Kidney tubule cell (primary cell): ENCODE data around the gene CCDC83.
"Not testable (repeated sequence)": the region's sequence is repeated elsewhere in the genome, so short reads cannot be mapped to it uniquely, and the experiment has no call there.

Experiments used
- DNase-seq: peaks from one replicate; pipeline ENCODE4 v3.0.0-alpha.2; 2018; ENCODE audit warnings: low spot score

The CCDC83 gene

DNA sequence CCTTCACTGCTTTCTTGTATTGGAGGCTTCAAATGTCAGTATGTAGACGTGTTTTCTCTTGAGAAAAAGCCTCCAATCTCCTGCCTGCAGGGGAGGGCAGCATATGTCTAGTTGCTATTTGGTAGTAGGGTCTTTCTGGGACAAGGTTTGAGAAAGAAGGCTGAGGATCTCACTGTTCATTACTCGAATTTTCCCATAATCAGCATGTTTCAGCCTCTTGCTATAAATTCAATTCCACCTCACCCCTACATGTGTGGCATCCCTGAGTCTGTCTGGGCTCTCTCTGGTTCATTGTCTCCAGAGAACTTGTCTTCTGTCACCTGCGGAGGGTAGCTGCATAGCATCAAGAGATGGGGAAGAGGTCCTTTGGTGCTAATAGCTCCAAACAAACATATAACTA, 19.5 kb upstream of the CCDC83 start:
- no peak for DNase-seq

DNA sequence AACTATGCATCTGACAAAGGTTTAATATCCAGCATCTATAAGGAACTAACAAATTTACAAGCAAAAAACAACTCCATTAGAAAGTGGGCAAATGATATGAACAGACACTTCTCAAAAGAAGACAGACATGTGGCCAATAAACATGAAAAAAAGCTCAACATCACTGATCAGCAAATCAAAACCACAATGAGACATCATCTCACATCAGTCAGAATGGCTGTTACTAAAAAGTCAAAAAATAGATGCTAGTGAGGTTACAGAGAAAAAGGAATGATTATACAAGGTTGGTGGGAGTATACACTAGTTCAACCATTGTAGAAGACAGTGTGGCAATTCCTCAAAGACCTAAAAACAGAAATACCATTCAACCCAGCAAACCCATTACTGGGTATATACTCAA, 14.3 kb upstream of the CCDC83 start:
- DNase-seq, result not testable (repeated sequence)

DNA sequence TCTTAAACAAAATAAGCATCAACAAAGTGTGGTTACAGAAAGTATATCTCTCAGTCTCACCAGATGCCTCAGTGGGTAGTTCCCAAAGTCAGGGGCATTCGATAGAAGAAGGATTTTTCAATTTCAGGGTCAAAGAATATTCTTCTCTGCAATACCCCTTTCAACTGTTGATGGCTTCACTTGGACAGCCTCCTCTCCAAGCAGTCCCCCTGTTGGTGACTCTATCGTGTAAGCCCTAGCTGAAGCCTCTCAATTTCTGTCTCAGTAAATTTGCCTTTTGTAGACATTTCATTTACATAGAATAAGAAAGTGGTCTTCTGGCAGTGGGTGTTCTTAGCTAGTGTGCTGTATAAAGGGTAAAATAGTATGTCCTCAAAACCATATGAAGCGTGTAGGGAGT, 11.3 kb upstream of the CCDC83 start:
- DNase-seq, result no peak

DNA sequence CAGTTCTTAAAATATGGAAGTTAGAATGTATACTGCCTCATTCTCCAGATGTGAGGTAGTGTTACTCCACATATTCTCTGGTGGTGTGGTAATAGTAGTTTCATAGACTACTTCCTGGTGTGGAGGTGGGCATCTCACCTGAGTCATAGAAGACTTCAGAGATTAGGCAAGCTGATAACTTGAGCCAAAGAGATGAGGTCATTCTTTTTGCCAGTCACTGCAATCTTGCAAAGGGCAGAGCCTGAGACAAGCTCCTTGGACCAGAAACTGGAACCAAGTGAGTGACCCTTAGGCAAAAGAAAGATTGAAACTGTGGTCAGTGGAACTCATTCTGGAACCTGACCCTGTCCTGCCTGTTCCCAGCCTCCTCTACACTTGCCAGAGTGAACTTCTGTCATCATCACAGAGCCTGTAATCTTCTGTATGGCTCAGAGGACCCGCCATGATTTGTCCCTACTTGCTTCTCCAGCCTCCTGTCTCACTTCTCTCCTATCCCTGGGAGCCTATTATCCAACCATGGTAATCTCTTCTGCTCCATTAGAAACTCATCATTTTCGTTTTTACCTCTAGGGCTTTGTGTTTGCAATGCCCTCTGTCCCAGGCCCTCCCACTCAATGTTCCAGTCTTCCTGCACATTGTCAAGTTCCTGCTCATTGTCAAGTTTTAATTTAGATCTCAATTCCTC, 10.6 kb upstream of the CCDC83 start:
- DNase-seq, result peak; percentile 98

DNA sequence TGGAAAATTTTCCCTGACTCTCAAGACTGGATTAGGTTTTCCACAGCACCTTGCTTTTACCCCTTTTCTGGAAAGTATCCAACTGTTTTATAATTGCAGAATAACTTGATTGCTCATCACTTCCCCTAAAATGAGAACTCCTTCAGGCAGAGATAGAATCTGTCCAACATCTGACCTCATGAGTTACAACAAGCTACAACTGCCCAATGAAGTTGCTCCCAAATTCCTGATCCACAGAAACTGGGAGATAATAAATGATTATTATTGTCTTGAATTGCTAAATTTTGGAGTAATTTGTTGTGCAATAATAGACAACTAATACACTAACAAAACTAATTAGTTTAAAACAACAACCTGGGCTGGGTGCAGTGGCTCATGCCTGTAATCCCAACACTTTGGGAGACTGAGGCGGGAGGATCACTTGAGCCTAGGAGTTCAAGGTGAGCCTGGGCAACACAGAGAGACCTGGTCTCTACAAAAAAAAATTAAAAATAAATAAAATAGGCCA, 10.0 kb upstream of the CCDC83 start:
- DNase-seq, result peak; percentile 71

DNA sequence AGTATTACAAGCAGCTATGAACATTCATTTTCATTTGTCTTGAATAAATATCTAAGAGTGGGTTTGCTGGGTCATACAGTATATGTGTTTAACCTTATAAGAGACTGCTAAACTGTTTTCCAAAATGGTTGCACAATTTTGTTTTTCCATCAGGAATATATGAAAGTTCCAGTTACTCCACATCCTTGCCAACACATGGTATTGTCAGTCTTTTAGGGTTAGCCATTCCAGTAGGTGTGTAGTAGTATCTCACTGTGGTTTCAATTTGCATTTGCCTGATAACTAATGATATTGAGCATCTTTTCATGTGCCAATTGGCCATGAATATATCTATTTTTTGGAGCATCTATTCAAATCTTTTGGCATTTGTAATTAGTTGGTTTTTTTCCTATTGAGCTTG, 7.7 kb upstream of the CCDC83 start:
- no peak for DNase-seq

DNA sequence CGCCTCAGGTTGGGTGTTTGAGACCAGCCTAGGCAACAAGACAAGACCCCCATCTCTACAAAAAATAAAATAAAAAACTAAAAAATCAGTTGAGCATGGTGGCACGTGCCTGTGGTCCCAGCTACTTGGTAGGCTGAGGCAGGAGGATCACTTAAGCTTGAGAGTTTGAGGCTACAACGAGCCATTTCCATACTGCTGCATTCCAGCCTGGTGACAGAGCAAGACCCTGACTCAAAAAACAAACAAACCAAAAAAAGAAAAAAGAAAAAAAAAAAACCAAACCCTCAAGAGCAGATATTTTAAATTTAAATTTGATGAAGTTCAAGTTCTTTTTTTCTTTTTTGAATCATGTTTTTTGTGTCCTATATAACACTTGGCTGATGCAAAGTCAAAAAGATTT, 7.2 kb upstream of the CCDC83 start:
- DNase-seq, result no peak

DNA sequence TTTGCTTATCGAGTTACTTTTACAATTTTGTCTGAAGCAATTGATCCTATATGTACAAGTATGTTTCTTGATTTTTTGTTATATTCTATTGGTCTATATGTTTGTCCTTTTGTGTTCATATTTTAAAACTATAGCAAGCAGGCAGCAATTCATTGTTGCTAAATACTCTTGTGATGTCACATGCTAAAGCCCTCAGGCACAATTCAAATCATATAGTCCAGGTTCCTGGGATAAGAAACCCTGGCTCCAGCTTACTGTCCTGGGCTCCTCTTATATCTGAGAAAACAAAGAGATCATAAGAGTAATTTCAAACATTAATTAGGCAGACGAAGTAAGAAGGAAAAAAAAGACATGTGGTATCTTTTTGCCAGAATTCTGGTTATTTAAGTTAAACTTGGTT, 6.6 kb upstream of the CCDC83 start:
- no peak for DNase-seq

DNA sequence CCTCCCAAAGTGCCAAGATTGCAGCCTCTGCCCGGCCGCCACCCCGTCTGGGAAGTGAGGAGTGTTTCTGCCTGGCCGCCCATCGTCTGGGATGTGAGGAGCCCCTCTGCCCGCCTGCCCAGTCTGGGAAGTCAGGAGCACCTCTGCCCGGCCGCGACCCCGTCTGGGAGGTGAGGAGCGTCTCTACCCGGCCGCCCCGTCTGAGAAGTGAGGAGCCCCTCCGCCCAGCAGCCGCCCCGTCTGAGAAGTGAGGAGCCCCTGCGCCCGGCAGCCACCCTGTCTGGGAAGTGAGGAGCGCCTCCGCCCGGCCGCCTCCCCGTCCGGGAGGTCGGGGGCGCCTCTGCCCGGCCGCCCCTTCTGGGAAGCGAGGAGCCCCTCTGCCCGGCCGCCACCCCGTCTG, 2.4 kb upstream of the CCDC83 start:
- not testable (repeated sequence) for DNase-seq

DNA sequence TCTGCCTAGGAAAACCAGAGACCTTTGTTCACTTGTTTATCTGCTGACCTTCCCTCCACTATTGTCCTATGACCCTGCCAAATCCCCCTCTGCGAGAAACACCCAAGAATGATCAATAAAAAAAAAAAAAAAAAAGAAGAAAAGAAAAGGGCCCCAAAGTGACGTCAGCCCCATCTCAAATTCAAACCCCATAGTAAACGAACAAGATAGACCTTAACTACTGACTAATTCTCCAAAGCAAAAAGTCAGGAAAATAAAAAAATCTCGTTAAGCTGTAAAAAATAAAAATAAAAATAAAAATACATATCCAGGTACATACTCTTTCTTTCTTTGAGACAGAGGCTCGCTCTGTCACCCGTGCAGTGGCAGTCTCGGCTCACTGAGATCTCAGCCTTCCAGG, 1.6 kb upstream of the CCDC83 start:
- not testable (repeated sequence) for DNase-seq

DNA sequence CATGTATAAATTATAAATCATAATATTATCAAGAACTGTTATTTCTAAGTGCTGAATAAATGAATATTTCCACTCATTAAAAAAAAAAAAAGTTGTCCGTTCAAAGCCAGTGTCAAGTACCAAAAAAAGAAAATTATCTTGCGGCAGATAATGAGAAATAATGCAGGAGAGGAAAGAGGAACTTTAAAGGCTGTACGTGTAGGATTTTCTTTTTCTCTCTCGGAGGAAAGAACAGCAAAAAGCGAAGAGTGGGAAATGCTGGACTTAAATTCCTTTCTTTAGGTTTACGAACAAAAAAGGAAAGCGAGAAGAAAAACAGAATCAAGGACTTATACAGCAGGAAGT, 999 bp upstream of the CCDC83 start:
- DNase-seq, result no peak

DNA sequence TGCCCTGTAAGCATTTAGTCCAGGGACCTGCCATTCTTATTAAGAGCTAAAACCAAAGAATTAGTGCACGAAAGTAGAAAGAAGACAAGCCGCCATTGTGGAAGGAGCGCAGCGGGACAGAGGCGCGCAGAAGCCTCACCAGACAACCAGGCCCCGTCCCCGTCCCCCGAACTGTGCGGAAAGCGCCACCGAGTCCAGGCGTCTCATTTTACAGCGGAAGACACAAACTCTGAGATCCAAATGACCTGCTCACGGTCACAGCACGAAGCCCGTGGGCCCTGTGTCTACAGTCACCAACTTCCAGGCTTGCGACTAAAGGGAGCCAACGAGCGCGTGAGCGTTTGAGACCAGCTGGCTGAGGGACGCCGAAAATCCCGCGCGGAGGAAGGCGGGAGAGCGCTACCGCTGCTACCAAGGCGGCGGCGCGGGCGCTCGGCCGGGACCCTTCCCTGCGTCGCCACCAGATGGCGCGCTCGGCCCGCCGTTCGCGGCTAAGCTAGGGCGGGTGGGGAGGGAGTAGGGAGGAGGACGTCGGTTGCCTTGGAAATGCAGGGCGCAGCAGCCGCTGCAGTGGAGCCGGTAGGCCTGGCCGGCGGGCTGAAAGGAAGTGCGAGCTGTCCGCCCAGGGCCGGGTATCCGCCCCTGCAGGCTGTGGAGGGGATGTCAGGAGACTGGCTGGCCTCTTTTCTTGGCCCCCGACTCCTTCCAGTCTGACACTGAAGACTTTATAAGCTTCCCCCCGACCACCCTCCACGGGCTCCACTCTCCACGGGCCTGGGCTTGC, 434 bp upstream of the CCDC83 start:
- DNase-seq, result peak; percentile 95

DNA sequence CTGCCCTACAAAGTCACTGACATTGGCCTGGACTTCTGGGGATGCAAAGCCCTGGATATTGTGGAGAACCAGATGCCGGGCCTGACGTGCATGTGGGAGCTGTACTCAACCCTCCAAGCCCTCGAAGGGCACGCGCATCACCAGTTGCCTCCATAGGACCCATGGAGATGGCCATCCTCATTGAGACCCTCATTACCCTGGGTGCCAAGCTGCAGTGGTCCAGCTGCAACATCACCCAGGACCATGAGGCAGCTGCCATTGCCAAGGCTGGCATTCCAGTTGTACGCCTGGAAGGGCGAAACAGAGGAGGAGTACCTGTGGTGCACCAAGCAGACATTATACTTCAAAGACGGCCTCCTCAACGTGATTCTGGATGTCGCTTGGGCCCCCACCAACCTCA, 1.9 kb downstream of the CCDC83 start:
- no peak for DNase-seq

DNA sequence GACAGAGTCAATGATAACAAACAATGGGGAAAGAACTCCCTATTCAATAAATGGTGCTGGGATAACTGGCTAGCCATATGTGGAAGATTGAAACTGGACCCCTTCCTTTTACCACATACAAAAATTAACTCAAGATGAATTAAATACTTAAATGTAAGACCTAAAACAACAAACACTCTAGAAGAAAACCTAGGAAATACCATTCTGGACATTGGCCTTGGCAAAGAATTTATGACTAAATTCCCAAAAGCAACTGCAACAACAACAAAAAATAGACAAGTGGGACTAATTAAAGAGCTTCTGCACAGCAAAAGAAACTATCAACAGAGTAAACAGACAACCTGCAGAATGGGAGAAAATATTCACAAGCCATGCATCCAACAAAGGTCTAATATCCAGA, 4.4 kb downstream of the CCDC83 start:
- DNase-seq, result not testable (repeated sequence)

DNA sequence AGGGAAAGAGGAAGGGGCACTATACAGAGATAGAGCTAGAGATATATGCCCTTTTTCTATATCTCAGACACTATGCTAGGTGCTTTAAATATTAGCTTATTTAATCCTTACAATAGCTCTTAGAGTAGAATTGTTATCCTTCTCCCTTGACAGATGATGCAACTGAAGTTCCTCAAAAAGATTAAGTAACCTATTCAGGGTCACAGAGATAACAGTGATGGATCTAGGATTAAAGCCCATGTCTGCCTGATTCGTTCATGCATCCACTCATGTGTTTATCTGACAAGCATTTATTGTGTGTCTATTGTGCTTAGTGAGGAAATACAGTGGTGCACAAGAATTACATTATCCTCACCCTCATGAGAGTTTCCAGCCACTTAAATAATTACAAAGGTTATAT, 8.7 kb downstream of the CCDC83 start:
- DNase-seq, result no peak

DNA sequence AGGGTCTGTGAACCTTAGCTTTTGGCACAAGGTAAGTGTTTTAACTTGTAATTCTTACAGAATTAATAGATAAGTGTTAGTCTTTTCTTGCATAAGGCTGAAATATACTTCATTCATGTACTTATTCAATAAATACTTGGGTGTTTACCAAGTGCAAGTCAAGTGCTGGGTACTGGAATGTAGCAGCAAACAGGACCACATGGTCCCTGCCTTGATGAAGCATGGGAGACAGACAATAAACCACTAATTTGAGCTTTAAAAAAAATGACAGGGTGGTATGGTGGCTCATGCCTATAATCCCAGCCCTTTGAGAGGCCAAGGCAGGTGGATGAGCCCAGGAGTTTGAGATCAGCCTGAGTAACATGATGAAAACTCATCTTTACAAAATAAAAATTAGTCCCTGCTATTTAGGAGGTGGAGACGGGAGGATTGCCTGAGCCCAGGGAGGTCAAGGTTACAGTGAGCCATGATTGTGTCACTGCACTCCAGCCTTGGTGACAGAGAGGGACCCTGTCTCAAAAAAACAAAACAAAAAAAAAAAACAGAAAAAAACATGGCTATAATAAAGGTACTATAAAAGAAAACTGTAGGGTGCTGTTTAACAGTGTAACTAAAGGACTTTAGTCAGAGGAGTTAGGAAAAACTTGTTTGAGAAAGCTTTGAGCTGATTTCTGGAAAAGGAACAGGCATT, 11.1 kb downstream of the CCDC83 start:
- no peak for DNase-seq

DNA sequence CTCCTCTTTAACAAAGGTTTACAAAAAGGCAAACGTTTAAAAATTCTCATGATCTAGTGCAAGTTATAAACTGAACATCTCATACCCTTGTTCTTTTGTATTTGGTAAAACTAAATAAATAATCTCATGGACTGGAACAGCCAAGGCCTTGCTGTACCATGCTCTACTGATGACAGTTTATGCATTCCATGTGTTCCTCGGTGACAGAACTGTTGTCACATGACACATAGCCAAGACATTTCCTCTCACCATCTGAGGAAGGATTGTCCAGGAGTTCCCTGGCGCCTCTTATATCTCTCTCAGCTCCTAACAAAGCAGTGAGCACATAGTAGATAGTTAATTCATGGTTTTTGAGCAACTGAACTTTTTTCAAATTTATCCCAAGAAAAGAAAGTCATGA, 12.6 kb downstream of the CCDC83 start:
- DNase-seq, result peak; percentile 72

DNA sequence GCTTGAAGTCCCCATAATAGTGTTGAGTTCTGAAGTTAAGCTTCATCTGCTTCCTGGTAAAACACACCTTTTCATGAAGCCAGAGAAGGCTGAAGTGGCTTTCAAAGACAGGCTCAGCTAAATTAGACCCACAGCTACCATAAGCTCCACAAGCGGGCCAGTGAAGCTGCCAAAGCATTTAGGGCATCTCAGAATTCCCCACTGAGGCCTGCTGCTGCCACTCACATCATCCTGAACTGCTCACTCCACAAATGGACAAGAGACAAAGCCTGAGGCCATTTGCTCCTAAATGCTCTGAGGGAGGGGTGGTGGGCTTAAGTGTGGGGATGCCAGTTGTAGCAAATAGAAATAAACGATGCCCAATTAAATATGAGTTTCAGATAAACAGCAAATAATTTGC, 14.6 kb downstream of the CCDC83 start:
- DNase-seq, result no peak

DNA sequence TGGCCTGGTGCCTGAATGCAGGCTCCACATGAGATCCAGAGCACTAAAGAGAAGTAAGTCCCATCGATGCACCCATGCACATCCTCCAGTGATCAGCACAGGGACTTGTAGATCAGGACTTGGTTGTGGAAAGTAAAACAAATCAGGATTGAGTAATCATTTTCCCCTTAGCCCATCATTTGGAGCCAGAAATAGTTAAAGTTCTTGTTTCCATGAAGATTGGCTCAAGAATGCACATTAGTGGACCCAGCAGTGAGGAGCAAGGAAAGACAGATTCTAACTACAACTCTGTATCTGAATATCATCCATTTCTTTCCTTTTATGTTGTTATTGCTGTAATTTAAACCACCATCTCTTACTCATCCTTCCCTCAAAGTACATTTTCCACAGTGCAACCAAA, 19.1 kb downstream of the CCDC83 start:
- no peak for DNase-seq

DNA sequence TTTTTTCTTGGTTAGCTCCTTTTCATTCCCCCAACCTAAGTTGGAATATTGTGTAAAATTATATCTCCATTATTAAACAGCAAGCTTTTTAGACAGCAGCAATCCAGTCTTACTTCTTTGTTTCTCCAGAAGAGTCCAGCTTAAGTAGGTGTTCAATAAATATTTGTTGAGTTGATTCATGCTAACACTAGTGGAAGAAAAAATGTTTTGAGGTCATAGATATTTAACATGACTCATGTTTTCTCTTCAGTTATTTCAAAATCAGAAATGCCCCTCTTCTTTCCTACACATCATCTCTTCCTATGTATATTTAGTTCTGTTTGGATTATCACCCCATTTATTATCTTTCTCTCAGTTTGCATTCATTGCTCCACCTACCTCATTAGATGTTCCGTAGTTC, 20.3 kb downstream of the CCDC83 start:
- peak; percentile 55 for DNase-seq

DNA sequence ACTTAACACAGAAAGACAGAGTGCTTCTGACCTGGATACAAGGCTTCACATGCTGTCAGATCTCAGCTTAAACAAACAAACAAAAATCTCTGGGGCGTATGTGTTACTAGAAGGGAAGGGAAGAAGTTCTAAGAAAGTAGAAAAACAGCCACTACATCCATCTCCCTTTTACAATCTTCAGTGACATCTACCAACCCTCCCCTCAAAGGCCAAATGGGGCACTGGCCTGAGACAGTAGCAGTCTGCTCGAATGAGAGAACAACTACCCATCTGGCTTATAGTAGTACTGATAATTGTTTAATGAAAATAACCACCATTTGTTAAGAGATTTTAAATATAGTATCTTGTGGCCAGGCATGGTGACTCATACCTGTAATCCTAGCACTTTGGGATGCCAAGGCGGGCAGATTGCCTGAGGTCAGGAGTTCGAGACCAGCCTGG, 29.4 kb downstream of the CCDC83 start:
- no peak for DNase-seq

DNA sequence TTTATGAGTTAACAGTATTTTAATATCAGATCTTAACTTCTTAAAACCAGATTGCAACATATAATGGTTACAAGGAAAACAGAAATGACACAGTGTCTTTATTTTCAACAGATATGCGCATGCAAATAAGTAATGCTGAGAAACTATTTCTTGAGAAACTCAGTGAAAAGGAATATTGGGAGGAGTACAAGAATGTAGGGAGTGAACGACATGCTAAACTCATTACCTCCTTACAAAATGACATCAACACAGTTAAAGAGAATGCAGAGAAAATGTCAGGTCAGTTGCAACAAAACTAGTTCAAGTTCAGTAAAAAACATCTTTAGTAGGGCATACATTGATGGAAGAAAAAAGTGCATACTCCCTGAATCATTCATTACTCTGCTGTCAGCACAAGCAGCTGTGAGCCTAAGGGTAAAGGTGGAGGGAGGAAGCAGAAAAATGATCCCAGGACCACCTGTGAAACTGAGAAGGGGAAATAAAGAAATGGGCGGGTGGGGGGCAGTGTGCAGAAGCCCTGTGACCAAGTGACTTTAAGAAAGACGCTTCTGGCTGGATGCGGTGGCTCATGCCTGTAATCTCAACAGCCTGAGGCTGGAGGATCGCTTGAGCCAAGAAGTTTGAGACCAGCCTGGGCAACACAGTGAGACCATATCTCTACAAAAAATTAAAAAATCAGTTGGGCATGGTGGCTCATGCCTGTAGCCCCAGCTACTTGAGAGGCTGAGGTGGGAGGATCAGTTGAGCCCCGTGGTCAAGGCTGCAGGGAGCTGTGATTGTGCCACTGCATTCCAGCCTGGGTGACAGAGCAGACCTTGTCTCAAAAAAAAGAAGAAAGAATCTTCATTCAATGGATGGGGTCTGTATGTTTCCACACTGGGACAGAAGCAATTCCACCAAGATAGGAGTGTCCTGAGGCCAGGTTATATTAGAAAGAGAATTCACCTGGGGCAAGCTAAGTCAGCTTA, 31.2 kb downstream of the CCDC83 start:
- DNase-seq, result no peak
